ENCODE data around the gene MYMK. TPM values are rescaled to one million over a fixed set of nuclear protein-coding genes. Genes with fewer than 3 reads are reported as not detected.

Gene MYMK
- total and polyA plus RNA-seq, 2 of the 4 experiments (the other 2 are of a cell fraction): not detected

DNA sequence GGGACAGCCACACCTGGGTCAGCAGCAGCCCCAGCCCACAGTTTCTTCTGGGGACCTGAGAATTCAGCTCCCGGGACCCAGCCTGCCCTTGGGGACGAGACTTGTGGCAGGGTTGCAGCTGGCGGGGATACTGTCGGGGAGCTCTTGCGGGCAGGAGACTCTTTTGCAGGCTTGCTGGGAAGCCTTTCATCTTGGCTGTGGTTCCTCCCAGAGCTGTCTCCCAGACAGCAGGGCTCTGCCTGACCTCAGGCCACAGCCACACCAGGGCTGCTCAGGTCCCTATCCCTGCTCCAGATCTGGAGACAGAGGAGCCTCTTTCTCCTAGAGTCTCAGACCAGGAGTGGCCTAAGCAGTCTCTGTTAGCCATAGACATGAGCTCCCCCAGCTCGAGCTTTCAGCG, 4.7 kb upstream of the MYMK start:
- no peak overlapping the region for H3K18ac ChIP-seq (ENCODE audit: low read depth, low read length)
- no peaks in the 10 kb centered on the region for H3K79me1 ChIP-seq (ENCODE audit: low read depth in 1 of 2, low read length in 2 of 2)
- H2AK9ac ChIP-seq (replicated peaks; ENCODE audit: low read depth, low read length, poor library complexity): no peak overlapping the region
- no peak overlapping the region for H4K8ac ChIP-seq (ENCODE audit: low read depth in 2 of 2, low read length in 2 of 2)
- H3K36me3 ChIP-seq (ENCODE audit: control insufficient read depth, insufficient read depth, low read length): no peaks in the 10 kb centered on the region
- no peak for ATAC-seq (ENCODE audit: low read depth)
- no peak overlapping the region for H4K91ac ChIP-seq (ENCODE audit: insufficient read depth, low read depth, low read length)
- H2BK5ac ChIP-seq (ENCODE audit: low read depth, low read length, poor library complexity, severe bottlenecking): no peak overlapping the region
- no peak overlapping the region for H4K5ac ChIP-seq (ENCODE audit: low read depth, low read length)
- intact Hi-C loops (cut with micrococcal nuclease): no loop called here
- H3K4me3 ChIP-seq (ENCODE audit: insufficient read depth, low read depth, low read length): no peak overlapping the region
- dilution Hi-C loops (cut with HindIII; ENCODE audit: low sequenced_read_pairs, unreplicated experiment): no loop called here
- ChIA-PET POLR2A (ENCODE audit: unreplicated experiment) (no interaction called here), CTCF (no interaction called here)
- no peak overlapping the region for H3K9ac ChIP-seq (ENCODE audit: low read depth, low read length)
- TF ChIP-seq POLR2A (IDR thresholded peaks at IDR 0.05; ENCODE audit: low read depth, low read length): no peak
- TF ChIP-seq, protein P1, sequence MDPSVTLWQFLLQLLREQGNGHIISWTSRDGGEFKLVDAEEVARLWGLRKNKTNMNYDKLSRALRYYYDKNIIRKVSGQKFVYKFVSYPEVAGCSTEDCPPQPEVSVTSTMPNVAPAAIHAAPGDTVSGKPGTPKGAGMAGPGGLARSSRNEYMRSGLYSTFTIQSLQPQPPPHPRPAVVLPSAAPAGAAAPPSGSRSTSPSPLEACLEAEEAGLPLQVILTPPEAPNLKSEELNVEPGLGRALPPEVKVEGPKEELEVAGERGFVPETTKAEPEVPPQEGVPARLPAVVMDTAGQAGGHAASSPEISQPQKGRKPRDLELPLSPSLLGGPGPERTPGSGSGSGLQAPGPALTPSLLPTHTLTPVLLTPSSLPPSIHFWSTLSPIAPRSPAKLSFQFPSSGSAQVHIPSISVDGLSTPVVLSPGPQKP (IDR thresholded peaks at IDR 0.05; ENCODE audit: borderline replicate concordance, low read depth, low read length): no peak
- no peak for TF ChIP-seq MAZ (IDR thresholded peaks at IDR 0.05; ENCODE audit: borderline replicate concordance, low read depth, low read length)
- no peak for TF ChIP-seq NFE2L2 (IDR thresholded peaks at IDR 0.05; ENCODE audit: low read depth, low read length)
- TF ChIP-seq BHLHE40 (IDR thresholded peaks at IDR 0.05; ENCODE audit: low read depth, low read length): no peak
- no peak for TF ChIP-seq RFX5 (IDR thresholded peaks at IDR 0.05; ENCODE audit: low read depth, low read length)
- TF ChIP-seq RAD21 (IDR thresholded peaks at IDR 0.05; ENCODE audit: low read length): no peak
- TF ChIP-seq MXI1 (IDR thresholded peaks at IDR 0.05; ENCODE audit: borderline replicate concordance, low read depth, low read length): no peak
- TF ChIP-seq, protein P2, sequence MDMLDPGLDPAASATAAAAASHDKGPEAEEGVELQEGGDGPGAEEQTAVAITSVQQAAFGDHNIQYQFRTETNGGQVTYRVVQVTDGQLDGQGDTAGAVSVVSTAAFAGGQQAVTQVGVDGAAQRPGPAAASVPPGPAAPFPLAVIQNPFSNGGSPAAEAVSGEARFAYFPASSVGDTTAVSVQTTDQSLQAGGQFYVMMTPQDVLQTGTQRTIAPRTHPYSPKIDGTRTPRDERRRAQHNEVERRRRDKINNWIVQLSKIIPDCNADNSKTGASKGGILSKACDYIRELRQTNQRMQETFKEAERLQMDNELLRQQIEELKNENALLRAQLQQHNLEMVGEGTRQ (IDR thresholded peaks at IDR 0.05; ENCODE audit: low read depth, low read length): no peak
- TF ChIP-seq FOS (IDR thresholded peaks at IDR 0.05; ENCODE audit: low read depth, low read length): no peak
- TF ChIP-seq SMC3 (IDR thresholded peaks at IDR 0.05; ENCODE audit: low read depth, low read length): no peak
- TF ChIP-seq CHD1 (IDR thresholded peaks at IDR 0.05; ENCODE audit: low read depth, low read length): no peak
- no peak overlapping the region for H3K14ac ChIP-seq (replicated peaks; ENCODE audit: low read depth, low read length)
- H3K27me3 ChIP-seq (ENCODE audit: control insufficient read depth, insufficient read depth, low read length): peaks cover 77% of the 10 kb centered on the region
- H4K20me1 ChIP-seq (ENCODE audit: insufficient read depth, low read length): peaks cover 5% of the 10 kb centered on the region; the same call in 1 of the 2 replicates
- no peak overlapping the region for H3K27ac ChIP-seq (ENCODE audit: insufficient read depth, low read length)
- 81% methylated on average over 5 of the region's 7 CpGs; no CpG with 5 or more reads in 1 of the 2 experiments for WGBS, 2 experiments (ENCODE audit: extremely low coverage in 2 of 2, insufficient read length in 1 of 2)
- H3K9me3 ChIP-seq (ENCODE audit: control insufficient read depth, insufficient read depth, low read length): no peaks in the 10 kb centered on the region
- H3K4me2 ChIP-seq (ENCODE audit: low read depth, low read length): no peak overlapping the region
- no TSS peak for BruUV-seq (replicated peaks)
- in situ Hi-C loops (cut with MboI; ENCODE audit: low sequenced_read_pairs): no loop called here
- no peak overlapping the region for H3K23ac ChIP-seq (ENCODE audit: low read depth, low read length)
- no peaks in the 10 kb centered on the region for H3K9me1 ChIP-seq (ENCODE audit: insufficient read depth, low read length)
- H2BK15ac ChIP-seq (ENCODE audit: low read depth, low read length): no peak overlapping the region
- no peak overlapping the region for H2BK20ac ChIP-seq (ENCODE audit: low read depth, low read length)
- no peak for DNase-seq
- no peak overlapping the region for H2AK5ac ChIP-seq (ENCODE audit: low read depth, low read length)
- H2BK120ac ChIP-seq (ENCODE audit: low read depth, low read length): no peak overlapping the region
- H3K4me1 ChIP-seq (ENCODE audit: control insufficient read depth, insufficient read depth, low read length): peaks cover 2% of the 10 kb centered on the region; the same call in 1 of the 2 replicates
- H2AFZ ChIP-seq (replicated peaks; ENCODE audit: low read length, poor library complexity): no peak overlapping the region
- H3K56ac ChIP-seq (ENCODE audit: extremely low read depth, insufficient read depth, low read length): no peak overlapping the region
- H3K4ac ChIP-seq (ENCODE audit: low read depth, low read length): no peak overlapping the region
